Stimulated activated CD8-positive, alpha-beta memory T cell treated with anti-CD3 and anti-CD28 coated beads, Interleukin-4, amount 100 ng/mL, for 48 hours (primary cell): Measurements from ENCODE around the gene USP4.
"Not testable (repeated sequence)": the region's sequence is repeated elsewhere in the genome, so short reads cannot be mapped to it uniquely, and the experiment has no call there.

Experiments
- DNase-seq: peaks from one replicate; pipeline ENCODE4 v3.0.0-alpha.2; 2020

USP4 gene, protein sequence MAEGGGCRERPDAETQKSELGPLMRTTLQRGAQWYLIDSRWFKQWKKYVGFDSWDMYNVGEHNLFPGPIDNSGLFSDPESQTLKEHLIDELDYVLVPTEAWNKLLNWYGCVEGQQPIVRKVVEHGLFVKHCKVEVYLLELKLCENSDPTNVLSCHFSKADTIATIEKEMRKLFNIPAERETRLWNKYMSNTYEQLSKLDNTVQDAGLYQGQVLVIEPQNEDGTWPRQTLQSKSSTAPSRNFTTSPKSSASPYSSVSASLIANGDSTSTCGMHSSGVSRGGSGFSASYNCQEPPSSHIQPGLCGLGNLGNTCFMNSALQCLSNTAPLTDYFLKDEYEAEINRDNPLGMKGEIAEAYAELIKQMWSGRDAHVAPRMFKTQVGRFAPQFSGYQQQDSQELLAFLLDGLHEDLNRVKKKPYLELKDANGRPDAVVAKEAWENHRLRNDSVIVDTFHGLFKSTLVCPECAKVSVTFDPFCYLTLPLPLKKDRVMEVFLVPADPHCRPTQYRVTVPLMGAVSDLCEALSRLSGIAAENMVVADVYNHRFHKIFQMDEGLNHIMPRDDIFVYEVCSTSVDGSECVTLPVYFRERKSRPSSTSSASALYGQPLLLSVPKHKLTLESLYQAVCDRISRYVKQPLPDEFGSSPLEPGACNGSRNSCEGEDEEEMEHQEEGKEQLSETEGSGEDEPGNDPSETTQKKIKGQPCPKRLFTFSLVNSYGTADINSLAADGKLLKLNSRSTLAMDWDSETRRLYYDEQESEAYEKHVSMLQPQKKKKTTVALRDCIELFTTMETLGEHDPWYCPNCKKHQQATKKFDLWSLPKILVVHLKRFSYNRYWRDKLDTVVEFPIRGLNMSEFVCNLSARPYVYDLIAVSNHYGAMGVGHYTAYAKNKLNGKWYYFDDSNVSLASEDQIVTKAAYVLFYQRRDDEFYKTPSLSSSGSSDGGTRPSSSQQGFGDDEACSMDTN

DNA sequence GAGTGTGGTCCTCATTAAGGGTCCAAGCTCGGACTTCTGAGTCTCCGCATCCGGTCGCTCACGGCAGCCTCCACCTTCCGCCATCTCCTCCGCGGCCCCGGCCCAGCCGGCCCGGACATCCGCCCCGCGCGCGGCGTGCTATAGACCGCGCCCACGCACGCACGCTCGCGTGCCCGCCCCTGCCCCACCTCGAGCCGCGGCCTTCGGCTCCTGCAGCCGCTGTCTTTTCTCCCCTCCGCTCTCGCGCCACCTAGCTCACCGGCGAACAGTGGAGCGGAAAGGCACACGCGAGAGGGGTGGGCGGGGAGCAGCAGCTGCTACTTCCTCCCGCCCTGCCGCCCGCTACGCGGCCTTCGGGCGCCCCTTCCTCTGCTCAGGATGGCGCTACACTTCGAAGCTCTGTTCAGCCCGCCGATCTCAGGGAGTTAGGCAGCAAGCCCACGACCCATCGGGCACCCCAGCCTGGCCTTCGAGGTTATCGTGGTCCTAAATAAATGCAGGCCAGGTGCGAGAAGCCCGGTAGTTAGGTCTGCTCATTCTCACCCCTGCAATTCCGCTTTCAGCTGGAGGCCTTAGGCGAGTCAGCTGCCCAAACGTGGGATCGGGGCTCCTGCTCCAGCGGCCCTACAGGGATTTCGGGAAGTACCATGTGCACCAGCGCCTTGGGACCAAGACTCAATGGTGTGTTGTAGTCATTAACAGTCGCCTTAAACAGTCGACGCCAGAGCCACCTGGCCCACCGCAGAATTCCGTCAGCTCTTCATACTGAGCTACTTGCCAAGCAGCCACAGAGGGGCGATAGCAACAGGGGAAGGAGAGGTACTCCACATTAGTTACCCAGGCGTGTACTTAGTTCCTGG lies at the start of gene USP4:
Gene USP4 (minus strand): TSS at position 113 of the 860 bp plus-strand sequence. CDS start 29 bp downstream, at position 84.
- peak; percentile 95 for DNase-seq

DNA sequence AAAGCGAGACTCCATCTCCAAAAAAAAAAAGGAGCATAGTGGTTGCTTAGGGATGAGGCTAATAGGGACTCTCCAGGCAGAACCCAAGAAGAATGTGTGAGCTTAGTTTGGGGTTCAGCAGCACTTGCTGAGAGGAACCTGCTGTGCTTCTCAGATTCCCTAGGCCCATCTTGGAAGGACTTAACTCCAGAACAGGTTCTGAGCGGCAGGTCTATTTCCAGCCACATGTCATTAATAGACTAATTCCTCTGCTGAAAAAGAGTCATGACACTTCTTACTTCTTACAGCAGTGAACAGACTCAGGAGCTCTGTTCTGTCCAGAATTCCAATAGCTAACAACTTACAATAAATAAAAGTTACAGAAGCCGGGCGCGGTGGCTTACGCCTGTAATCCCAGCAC lies 49.4 kb upstream of the USP4 start:
- no peak for DNase-seq

DNA sequence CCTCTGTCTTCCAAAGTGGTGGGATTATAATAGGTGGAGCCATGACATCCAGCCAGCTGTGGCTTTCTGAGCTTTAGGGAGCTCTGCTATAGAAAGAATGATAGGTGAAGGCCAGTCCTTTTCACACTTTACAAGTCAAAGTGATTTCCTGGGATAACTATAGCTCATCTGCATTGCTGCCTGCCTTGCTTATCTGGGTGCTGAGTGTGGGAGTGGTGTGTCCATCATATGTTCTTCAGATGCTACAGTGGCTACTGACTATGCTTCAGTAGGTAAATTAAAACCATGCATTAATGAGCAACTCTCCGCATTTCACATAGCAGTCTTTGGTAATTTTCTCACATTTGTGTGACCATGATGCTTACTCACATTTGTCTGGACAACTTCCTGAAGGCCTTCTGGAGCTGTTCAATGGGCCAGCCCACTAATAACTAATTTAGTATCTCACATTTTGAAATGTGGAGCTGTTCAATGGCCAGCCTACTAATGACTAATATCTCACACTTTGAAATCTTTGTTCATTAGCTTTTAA lies 48.5 kb upstream of the USP4 start:
- DNase-seq: no peak

DNA sequence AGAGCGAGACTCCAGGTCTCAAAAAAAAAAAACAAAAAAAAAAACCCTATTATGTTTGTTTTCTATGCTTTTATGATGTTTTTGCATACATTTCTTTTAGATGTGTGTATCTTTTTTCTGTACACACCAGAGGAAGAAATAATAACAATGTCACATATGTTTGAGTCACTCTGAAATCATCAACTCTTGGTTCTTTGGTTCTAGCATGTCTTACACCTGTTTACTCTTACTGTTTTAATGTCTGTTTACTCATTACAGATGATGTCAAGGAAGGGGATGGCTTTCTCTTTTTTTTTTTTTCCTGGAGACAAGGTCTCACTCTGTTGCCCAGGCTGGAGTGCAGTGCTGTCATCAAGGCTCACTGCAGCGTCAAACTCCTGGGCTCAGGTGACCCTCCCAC lies 47.9 kb upstream of the USP4 start:
- no peak for DNase-seq

DNA sequence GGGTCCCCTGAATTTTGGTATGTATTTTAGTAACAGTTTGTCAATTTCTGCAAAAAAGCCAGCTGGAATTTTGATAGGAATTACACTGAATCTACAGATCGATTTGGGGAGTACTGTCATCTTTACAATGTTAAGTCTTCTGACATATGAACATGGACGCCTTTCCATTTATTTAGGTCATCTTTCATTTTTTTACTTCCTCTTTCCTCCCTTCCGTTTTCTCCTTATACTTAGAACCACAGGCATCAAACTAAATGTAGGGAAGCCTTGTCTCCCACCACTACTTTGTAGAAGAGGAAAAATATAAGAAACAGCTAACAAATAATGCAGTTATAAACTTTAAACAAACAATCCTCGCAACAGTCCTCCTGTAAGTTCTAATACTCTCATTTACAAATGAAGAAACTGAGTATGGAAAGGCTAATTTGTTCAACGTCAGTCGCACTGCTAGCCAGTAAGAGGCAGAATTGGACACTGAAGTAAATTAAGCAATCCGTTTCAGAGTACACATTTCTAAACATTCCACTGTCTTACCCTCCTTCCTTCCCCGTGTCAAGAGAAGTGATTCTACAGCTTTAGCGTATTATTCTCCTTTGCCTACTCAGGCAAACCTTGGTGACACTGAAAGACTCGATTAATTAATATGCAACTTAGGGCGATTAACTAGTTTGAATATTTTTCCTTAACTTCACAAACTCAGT lies 46.4 kb upstream of the USP4 start:
- DNase-seq: no peak

DNA sequence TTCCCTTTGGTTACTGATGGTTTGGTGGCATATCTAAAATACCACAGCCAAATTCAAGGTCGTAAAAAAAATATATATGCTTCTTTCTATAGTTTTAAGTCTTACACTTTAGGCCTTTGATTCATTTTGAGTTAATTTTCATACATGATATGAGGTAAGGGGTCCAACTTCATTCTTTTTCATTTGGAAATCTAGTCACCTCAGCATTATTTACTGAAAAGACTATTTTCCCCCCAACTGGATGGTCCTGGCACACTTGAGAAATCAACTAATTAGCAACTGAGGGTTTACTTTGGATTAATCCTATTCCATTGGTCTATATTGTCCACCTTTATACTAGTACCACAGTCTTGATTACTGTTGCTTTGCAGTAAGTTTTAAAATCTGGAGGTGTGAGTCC lies 45.8 kb upstream of the USP4 start:
- no peak for DNase-seq

DNA sequence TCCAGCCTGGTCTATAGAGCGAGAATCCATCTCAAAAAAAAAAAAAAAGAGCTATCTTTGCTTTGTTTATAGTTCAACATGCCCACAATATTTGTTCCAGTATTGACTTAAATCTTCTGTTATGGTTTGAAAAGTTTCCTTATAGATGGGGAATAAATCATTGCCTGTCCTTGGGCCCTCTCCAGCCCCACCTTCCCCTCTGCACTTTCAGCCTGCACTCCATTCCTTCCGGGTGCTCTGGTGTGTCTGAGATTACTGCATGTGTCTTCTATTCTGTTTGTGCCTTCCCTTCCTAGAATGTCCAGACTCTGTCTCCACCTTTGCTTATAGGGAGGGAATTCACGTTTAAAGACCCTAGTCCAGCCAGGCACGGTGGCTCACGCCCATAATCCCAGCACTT lies 43.5 kb upstream of the USP4 start:
- DNase-seq: no peak

DNA sequence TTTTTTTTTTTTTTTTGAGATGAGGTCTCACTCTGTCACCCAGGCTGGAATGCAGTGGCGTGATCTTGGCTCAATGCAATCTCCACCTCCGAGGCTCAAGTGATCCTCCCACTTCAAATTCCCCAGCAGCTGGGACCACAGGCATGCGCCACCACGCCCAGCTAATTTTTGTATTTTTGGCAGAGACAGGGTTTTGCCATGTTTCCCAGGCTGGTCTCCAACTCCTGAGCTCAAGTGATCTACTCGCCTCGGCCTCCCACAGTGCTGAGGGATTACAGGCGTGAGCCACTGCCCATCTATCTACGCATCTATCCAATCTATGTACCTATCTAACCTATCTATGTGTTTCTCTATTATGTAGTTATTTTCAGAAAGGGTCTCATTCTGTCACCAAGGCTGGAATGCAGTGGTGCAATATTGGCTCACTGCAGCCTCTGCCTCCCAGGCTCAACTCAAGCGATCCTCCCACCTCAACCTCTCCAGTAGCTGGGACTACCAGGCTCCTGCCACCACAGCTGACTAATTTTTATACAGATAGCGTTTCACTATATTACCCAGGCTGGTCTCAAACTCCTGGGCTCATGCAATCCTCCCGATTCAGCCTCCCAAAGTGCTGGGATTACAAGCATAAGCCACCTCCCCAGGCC lies 38.5 kb upstream of the USP4 start:
- no peak for DNase-seq

DNA sequence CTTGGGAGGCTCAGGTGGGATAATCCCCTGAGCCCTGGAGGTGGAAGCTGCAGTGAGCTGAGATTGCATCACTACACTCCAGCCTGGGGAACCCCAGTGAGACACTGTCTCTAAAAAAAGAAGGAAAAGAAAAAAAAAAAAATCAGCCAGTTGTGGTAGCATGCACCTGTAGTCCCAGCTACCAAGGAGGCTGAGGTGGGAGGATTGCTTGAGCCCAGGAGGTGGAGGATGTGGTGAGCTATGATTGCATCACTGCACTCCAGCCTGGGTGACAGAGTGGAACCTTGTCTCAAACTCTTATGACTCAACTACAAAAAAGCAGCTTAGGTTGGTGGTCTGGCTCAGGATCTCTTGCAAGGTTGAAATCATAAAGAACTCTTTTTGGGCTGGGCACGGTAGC lies 37.6 kb upstream of the USP4 start:
- DNase-seq: peak; percentile 74

DNA sequence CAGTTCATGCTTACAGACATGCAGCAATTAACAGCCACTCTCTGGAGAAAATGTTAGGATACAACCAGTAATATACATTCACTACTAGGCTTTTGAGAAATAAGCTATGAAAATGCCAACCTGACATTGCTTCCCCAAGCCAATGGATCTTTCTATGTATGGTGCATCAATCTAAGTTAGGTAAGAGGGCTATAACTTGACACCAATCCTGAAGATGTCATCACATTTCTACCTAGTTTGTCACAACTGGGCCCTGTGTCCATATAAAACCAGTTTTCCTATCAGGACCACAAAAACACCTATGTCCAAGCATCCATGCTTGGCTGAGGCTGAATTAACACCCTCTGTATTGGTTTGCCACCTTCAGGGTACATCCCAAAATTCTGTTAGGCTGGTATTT lies 32.1 kb upstream of the USP4 start:
- DNase-seq: no peak

DNA sequence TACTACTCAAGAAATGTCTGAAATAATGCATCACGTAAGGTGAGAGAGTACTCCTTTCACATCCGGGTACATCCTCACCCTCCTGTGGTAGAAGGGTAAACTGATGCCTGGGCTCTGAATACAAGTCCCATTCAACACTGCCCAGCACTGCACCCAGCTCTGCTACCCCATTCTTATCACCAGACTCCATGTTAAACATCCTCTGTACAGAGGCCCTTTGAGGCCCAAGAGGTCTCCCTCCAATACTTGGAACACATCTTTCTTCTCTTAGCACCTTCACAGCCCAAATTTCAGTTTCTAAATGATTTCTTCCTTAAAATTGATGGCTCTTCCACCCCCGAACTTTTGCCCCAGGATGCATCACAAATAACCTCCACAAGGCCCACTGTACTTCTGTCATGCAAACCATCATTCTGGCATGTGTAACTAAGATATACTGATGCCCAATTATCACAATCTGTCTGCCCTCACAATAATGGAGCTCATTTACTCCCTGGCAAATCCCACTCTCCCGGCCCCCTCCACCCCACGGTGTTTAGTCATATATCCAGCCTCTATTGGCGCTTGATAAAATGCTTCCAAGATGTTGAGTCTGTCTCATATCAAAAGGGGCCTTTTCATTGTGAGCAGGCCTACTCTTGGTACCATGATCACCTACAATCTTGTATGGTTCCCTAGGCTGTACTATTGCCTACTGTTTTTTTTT lies 30.9 kb upstream of the USP4 start:
- no peak for DNase-seq

DNA sequence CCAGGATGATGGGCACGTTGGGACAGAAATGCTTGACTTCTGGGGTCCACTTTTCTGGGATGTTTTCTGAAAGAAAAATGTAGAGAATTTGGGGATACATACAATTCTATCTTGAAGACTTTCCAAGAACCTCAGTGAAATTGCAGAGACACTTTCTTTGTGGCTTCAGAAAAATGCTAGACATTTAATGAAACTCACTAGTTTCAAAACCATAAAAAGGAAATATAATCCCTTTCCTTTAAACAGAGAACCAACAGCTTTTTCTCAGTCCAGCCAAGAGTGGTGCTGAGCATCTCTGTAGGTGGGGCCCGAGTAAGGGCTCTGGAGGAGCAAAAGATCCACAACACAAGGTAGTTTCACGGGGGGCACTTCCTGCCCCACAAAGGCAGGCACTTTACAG lies 22.7 kb upstream of the USP4 start:
- DNase-seq: no peak

DNA sequence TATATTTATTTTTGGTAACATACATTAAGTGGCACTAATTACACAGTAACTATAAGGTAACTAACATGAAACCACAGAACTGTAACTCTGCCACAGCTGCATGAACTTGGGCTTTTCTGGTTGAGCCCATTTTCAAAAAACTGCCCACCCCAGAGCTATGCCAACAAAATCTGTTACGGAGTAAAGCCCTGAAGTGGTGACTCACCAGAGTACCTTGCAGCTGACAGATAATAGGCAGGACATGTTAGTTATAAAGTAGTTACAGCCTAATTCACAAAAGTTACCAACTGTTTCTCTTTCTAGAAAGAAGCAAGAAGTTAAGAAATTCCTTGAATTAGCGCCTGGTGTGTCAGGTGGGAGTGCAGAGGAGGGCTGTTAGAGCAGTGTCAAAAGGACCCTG lies 19.8 kb upstream of the USP4 start:
- no peak for DNase-seq

DNA sequence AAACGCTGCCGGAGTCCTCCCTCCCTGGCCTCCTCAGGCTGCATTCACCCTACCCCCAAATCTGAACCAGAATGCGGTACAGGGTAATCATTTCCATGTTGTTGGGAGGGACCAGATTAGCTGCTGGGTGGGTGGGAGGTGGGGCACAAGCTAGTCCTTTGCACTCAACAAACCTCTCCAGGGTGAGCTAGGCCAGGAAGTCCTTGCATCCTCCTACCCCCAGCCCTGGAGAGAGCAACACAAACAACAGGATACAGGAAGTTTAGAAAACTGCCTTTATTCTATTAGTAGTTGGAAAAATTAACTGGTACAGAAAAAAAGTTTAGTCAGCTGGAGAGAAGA lies 19.0 kb upstream of the USP4 start:
- no peak for DNase-seq

DNA sequence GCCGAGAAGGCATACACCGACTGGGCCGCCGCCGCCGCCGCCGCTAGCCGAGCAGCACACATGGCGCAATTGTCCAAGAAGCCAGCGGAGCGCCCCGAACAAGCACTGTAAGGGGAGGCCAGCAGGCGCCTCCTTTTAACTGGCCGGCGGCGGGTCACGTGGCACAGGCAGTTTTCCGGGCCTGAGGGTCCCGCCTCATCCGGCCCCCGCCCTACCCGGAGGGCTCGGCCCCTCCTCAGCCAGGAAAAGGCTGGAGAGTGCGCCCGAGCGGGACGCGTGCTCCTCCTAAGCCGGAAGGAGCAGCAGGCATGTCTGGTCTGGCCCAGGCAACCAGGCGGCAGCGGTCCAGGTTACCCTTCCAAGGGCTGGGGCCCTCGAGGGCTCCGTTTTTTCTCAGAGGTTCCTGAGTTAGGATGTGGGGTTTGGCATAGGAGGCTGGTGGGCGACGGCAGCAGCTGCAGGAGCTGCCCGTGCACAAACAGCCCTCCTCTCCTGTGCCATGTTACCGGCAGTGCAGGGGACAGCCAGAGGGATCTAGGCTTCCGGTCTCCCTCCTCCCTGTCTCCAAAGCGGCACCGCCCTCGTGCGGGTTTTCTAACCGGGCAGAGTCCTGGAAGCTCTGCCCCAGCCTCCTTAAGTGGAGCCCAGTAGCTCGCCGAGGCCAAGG lies 18.5 kb upstream of the USP4 start, which contains the start of gene GPX1:
Gene GPX1 (minus strand): TSS at position 137 of the 667 bp plus-strand sequence. CDS start 75 bp downstream, at position 62.
- DNase-seq: peak; percentile 93

DNA sequence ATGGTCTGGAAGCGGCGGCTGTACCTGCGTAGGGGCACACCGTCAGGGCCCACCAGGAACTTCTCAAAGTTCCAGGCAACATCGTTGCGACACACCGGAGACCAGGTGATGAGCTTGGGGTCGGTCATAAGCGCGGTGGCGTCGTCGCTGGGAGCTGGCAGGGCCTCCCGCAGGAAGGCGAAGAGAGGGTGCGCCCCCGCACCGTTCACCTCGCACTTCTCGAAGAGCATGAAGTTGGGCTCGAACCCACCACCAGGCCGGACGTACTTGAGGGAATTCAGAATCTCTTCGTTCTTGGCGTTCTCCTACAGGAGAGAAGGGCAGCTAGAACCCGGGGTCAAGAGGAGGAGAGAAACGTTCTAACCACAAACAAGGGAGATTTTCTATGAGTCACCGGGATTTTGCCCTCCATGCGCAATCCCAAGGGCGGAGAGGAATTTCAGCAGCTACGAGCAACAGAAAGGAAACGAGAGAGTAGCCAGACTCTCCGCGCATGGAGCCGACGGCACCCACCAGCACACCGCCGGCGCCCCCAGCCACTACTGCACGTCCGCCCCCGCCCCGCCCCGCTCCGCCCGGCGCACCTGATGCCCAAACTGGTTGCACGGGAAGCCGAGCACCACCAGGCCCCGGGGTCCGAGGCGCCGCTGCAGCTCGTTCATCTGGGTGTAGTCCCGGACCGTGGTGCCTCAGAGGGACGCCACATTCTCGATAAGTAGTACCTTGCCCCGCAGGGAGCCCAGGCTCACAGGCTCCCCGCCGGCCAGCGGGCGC lies 17.8 kb upstream of the USP4 start:
- peak; percentile 68 for DNase-seq

DNA sequence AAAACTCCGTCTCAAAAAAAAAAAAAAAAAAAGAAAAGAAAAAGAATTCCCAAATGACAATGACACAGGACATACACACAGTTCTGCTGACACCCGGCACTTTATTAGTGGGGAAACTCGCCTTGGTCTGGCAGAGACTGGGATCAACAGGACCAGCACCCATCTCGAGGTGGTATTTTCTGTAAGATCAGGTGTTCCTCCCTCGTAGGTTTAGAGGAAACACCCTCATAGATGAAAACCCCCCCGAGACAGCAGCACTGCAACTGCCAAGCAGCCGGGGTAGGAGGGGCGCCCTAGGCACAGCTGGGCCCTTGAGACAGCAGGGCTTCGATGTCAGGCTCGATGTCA lies 17.2 kb upstream of the USP4 start:
- DNase-seq: not testable (repeated sequence)

DNA sequence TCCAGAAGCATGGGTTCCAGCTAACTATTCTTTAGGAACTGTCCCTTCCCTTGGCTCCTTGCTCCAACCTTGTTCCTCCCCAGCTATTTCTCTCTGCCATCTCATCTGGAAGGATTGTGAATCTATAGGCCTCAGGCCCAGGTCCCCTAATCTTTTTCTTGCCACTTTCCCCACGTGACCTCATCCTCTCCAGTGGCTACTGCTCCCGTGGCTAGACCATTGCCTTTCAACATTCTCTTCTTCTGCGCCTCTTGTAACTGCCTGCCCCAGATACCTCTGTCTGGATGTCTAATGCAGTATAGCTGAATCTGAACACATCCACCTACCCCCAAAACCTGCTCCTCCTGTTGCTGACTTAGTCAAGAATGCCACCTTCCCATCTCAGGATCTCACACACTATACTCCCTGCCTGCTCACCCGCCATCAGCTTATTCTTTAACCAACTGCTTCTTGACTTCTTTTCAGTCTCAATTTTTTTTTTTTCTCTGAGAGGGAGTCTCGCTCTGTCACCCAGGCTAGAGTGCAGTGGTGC lies 13.1 kb upstream of the USP4 start:
- DNase-seq: no peak

DNA sequence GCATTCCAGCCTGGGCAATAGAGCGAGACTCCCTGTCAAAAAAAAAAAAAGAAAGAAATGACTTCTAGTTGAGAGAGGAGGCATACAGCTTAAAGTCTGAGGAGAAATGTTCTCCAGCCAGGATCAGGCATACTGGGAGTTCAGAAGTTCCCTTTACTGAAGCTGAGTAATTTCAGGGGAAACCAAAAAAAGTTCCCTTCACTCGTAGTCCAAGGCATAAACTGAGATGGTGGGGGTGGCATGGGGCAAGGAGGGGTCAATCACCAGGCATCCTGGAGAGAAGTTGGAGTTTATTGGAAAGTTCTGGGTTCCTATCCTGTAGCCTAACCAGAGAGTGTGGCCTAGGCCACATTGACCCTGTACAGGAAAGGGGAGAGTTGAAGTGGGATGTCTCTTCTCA lies 12.4 kb upstream of the USP4 start:
- DNase-seq: no peak
